ENCODE measurements around the gene PLA2G6. TPM values are rescaled to one million over a fixed set of nuclear protein-coding genes. Genes with fewer than 3 reads are reported as not detected.

The PLA2G6 gene
- total and polyA plus RNA-seq, 2 of the 13 experiments (the other 11 are each of a cell fraction or from before 2014, with no cell fraction given): 4.8 to 11.5 TPM

GRCh38 chr22:38110008-38110862, 71.4 kb downstream of the PLA2G6 start, which contains the start of gene BAIAP2L2 (continued):
- TF ChIP-seq ELF1 (CRISPR knock-in tag; IDR thresholded peaks at IDR 0.05) (peak; percentile 4; the same call in 1 of the 2 replicates), ZNF460 (CRISPR knock-in tag; IDR thresholded peaks at IDR 0.05; ENCODE audit: borderline replicate concordance) (no peak), ZFP36L2 (CRISPR knock-in tag; IDR thresholded peaks at IDR 0.05) (0 out of 2 replicates have a peak, but pooled peaks have one; percentile 28), ZNF607 (CRISPR knock-in tag; IDR thresholded peaks at IDR 0.05; ENCODE audit: borderline replicate concordance) (no peak), ZNF484 (CRISPR knock-in tag; IDR thresholded peaks at IDR 0.05; ENCODE audit: borderline replicate concordance, low read depth) (no peak), FOXP1 (IDR thresholded peaks at IDR 0.05) (no peak), FOXP1 (CRISPR knock-in tag; IDR thresholded peaks at IDR 0.05) (no peak), RCOR2 (CRISPR knock-in tag; IDR thresholded peaks at IDR 0.05) (0 out of 2 replicates have a peak, but pooled peaks have one; percentile 21), ELF4 (CRISPR knock-in tag; IDR thresholded peaks at IDR 0.05; ENCODE audit: borderline replicate concordance) (no peak), CEBPB (IDR thresholded peaks at IDR 0.05; ENCODE audit: borderline replicate concordance, low read depth, low read length) (no peak), ZBTB3 (CRISPR knock-in tag; IDR thresholded peaks at IDR 0.05; ENCODE audit: borderline replicate concordance, low read depth) (no peak), ZNF326 (CRISPR knock-in tag; IDR thresholded peaks at IDR 0.05; ENCODE audit: borderline replicate concordance) (no peak), IRX3 (CRISPR knock-in tag; IDR thresholded peaks at IDR 0.05; ENCODE audit: borderline replicate concordance, low read depth) (no peak), SIN3A (IDR thresholded peaks at IDR 0.05; ENCODE audit: borderline replicate concordance, low read depth, low read length) (no peak), ZSCAN12 (CRISPR knock-in tag; IDR thresholded peaks at IDR 0.05) (no peak), ZNF33A (CRISPR knock-in tag; IDR thresholded peaks at IDR 0.05; ENCODE audit: borderline replicate concordance) (no peak), YEATS2 (CRISPR knock-in tag; IDR thresholded peaks at IDR 0.05; ENCODE audit: borderline replicate concordance) (0 out of 2 replicates have a peak, but pooled peaks have one; percentile 73), ZNF12 (CRISPR knock-in tag; IDR thresholded peaks at IDR 0.05) (no peak), NFE2 (CRISPR knock-in tag; IDR thresholded peaks at IDR 0.05) (no peak), ZSCAN21 (CRISPR knock-in tag; IDR thresholded peaks at IDR 0.05; ENCODE audit: borderline replicate concordance) (no peak)
- TF ChIP-seq, protein P1, sequence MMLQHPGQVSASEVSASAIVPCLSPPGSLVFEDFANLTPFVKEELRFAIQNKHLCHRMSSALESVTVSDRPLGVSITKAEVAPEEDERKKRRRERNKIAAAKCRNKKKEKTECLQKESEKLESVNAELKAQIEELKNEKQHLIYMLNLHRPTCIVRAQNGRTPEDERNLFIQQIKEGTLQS (CRISPR knock-in tag; IDR thresholded peaks at IDR 0.05): no peak
